Mucosa of gallbladder (tissue), 1 donor: ENCODE results near the gene TTLL3. TPM values are rescaled to one million over a fixed set of nuclear protein-coding genes. Genes with fewer than 3 reads are reported as not detected.

Experiments
- DNase-seq: peaks from one replicate; pipeline ENCODE4 v3.0.0-alpha.2; 2020; ENCODE audit warnings: low spot score
- total RNA-seq: library from RNA; stranded (reverse); gene quantifications from one replicate; pipeline ENCODE4 v1.2.1, GENCODE V29; 2021
- donor health status: DM: no; HTN: no; CAD: no.

Gene TTLL3
- total RNA-seq, 1 donor from 2014 or later, result 62.8 TPM

GRCh38 chr3:9806688-9807589 is 3.1 kb upstream of the TTLL3 start:
- DNase-seq, result no peak

- no peak for DNase-seq
Measured at GRCh38 chr3:9807981-9808344, 2.1 kb upstream of the TTLL3 start.

- no peak for DNase-seq
Measured at GRCh38 chr3:9808345-9809037, 1.6 kb upstream of the TTLL3 start.

- DNase-seq, result no peak
Measured at GRCh38 chr3:9809239-9809614, 835 bp upstream of the TTLL3 start.

GRCh38 chr3:9810433-9810770 is 340 bp downstream of the TTLL3 start:
- no peak for DNase-seq

- no peak for DNase-seq
Measured at GRCh38 chr3:9810846-9811245, 784 bp downstream of the TTLL3 start.

- DNase-seq, result no peak
Measured at GRCh38 chr3:9812870-9813483, 2.9 kb downstream of the TTLL3 start.

- no peak for DNase-seq
Measured at GRCh38 chr3:9815986-9816385, 5.9 kb downstream of the TTLL3 start.

GRCh38 chr3:9817436-9817835 is 7.4 kb downstream of the TTLL3 start:
- DNase-seq, result no peak

- no peak for DNase-seq
Measured at GRCh38 chr3:9818666-9819335, 8.7 kb downstream of the TTLL3 start.

- no peak for DNase-seq
Measured at GRCh38 chr3:9820543-9820942, 10.5 kb downstream of the TTLL3 start.

- no peak for DNase-seq
Measured at GRCh38 chr3:9820946-9821345, 10.9 kb downstream of the TTLL3 start.

GRCh38 chr3:9825451-9826040 is 15.5 kb downstream of the TTLL3 start:
- no peak for DNase-seq

- DNase-seq, result no peak
Measured at GRCh38 chr3:9826815-9827573, 16.9 kb downstream of the TTLL3 start.

- no peak for DNase-seq
Measured at GRCh38 chr3:9828801-9829755, 19.0 kb downstream of the TTLL3 start.

- DNase-seq, result no peak
Measured at GRCh38 chr3:9831253-9831652, 21.2 kb downstream of the TTLL3 start.

GRCh38 chr3:9833078-9833477 is 23.0 kb downstream of the TTLL3 start:
- no peak for DNase-seq

- no peak for DNase-seq
Measured at GRCh38 chr3:9834520-9835380, 24.7 kb downstream of the TTLL3 start.
